HL-60 (cell line): ENCODE results near the gene NAALAD2.

Source experiments
- DNase-seq, 2 experiments: peaks; one replicate each; pipeline ENCODE4 v3.0.0-alpha.2; 2010 to 2020; ENCODE audit warnings: low read depth in 1 of 2, low spot score in 1 of 2
- H3K27ac ChIP-seq: fragments of 250-450 bp; sonication (Bioruptor Pico); replicated peaks from 2 replicates; pipeline ENCODE4 v1.5.1; 2020; ENCODE audit warnings: mild to moderate bottlenecking, moderate library complexity
- H3K27me3 ChIP-seq: fragments of 250-450 bp; sonication (Bioruptor Pico); 2 replicates; pipeline ENCODE4 v1.5.1; 2021; ENCODE audit warnings: mild to moderate bottlenecking, moderate library complexity; ENCODE audit not compliant: insufficient read depth, poor library complexity, severe bottlenecking
- H3K4me3 ChIP-seq: replicated peaks from 2 replicates; pipeline ENCODE4 v1.5.1; 2011; ENCODE audit warnings: mild to moderate bottlenecking, control low read depth, low read length; ENCODE audit not compliant: insufficient read depth
- CTCF ChIP-seq: IDR thresholded peaks from one replicate; pipeline ENCODE4 v1.5.1; 2011; ENCODE audit warnings: low read length, control low read depth, inconsistent platforms; ENCODE audit not compliant: insufficient read depth
- GABPA ChIP-seq: IDR thresholded peaks from 2 replicates; pipeline ENCODE4 v1.6.1; 2012; ENCODE audit warnings: low read depth
- POLR2AphosphoS5 ChIP-seq: IDR thresholded peaks from 2 replicates; pipeline ENCODE4 v1.6.1; 2012; ENCODE audit warnings: low read depth
- REST ChIP-seq: IDR thresholded peaks from 2 replicates; pipeline ENCODE4 v1.6.1; 2012; ENCODE audit warnings: low read depth; ENCODE audit not compliant: insufficient replicate concordance
- SPI1 ChIP-seq: IDR thresholded peaks from 2 replicates; pipeline ENCODE4 v1.6.1; 2012; ENCODE audit warnings: low read depth, mild to moderate bottlenecking, borderline replicate concordance

Gene NAALAD2

GRCh38 chr11:90221803-90222458 lies 87.5 kb downstream of the NAALAD2 start:
- no peak for DNase-seq
- TF ChIP-seq REST (no peak), SPI1 (no peak), GABPA (no peak), POLR2AphosphoS5 (no peak), CTCF (no peak)
- Histone ChIP-seq H3K27ac (peak overlapping the region; percentile 83), H3K27me3 (no peaks in the 10 kb centered on the region), H3K4me3 (peak overlapping the region; percentile 60)

- DNase-seq = peak; percentile 59 to 92
- Histone ChIP-seq H3K27ac (peak within 1 kb of the TSS; percentile 83), H3K4me3 (peak within 1 kb of the TSS; percentile 60), H3K27me3 (no peaks in the 10 kb centered on the region)
- TF ChIP-seq SPI1 (no peak), CTCF (no peak), GABPA (peak; percentile 50; the same call in 1 of the 2 replicates), REST (no peak), POLR2AphosphoS5 (peak; percentile 86; the same call in 1 of the 2 replicates)
These were observed 88.2 kb downstream of the NAALAD2 start, which contains the start of gene CHORDC1 for GRCh38 chr11:90222459-90223247. Gene CHORDC1 (minus strand): TSS chr11:90223049. CDS start chr11:90222954, 95 bp downstream.

- Histone ChIP-seq H3K4me3 (peak overlapping the region; percentile 60), H3K27me3 (no peaks in the 10 kb centered on the region), H3K27ac (peak overlapping the region; percentile 83)
- no peak for DNase-seq
- TF ChIP-seq POLR2AphosphoS5 (no peak), GABPA (no peak), CTCF (no peak), REST (no peak)
These were observed 88.8 kb downstream of the NAALAD2 start for GRCh38 chr11:90223248-90223585.
